Pericardium fibroblast (primary cell): ENCODE data around the gene AMBRA1. TPM values are rescaled to one million over a fixed set of nuclear protein-coding genes. Genes with fewer than 3 reads are reported as not detected.

ENCODE experiments used
- total RNA-seq: library from RNA; depleted of rRNA; stranded (reverse); fragments of >200 nt; gene quantifications from 2 replicates; pipeline ENCODE4 v1.2.3, GENCODE V29; 2015

The AMBRA1 gene, protein sequence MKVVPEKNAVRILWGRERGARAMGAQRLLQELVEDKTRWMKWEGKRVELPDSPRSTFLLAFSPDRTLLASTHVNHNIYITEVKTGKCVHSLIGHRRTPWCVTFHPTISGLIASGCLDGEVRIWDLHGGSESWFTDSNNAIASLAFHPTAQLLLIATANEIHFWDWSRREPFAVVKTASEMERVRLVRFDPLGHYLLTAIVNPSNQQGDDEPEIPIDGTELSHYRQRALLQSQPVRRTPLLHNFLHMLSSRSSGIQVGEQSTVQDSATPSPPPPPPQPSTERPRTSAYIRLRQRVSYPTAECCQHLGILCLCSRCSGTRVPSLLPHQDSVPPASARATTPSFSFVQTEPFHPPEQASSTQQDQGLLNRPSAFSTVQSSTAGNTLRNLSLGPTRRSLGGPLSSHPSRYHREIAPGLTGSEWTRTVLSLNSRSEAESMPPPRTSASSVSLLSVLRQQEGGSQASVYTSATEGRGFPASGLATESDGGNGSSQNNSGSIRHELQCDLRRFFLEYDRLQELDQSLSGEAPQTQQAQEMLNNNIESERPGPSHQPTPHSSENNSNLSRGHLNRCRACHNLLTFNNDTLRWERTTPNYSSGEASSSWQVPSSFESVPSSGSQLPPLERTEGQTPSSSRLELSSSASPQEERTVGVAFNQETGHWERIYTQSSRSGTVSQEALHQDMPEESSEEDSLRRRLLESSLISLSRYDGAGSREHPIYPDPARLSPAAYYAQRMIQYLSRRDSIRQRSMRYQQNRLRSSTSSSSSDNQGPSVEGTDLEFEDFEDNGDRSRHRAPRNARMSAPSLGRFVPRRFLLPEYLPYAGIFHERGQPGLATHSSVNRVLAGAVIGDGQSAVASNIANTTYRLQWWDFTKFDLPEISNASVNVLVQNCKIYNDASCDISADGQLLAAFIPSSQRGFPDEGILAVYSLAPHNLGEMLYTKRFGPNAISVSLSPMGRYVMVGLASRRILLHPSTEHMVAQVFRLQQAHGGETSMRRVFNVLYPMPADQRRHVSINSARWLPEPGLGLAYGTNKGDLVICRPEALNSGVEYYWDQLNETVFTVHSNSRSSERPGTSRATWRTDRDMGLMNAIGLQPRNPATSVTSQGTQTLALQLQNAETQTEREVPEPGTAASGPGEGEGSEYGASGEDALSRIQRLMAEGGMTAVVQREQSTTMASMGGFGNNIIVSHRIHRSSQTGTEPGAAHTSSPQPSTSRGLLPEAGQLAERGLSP (N-terminal part only)
- total RNA-seq = 12.4 and 12.7 TPM in 2 replicates

GRCh38 chr11:46593550-46594373 is at the start of gene AMBRA1:
AMBRA1 (minus strand) TSS chr11:46594023; CDS start chr11:46548380, 45,643 bp downstream.

GRCh38 chr11:46617134-46617971 is 23.5 kb upstream of the AMBRA1 start, which contains the start of the genes ATG13 and HARBI1:
ATG13 (plus strand) TSS chr11:46617553; CDS start chr11:46644292, 26,739 bp downstream.
HARBI1 (minus strand) TSS chr11:46617227; CDS start chr11:46616237, 990 bp downstream.

DNA sequence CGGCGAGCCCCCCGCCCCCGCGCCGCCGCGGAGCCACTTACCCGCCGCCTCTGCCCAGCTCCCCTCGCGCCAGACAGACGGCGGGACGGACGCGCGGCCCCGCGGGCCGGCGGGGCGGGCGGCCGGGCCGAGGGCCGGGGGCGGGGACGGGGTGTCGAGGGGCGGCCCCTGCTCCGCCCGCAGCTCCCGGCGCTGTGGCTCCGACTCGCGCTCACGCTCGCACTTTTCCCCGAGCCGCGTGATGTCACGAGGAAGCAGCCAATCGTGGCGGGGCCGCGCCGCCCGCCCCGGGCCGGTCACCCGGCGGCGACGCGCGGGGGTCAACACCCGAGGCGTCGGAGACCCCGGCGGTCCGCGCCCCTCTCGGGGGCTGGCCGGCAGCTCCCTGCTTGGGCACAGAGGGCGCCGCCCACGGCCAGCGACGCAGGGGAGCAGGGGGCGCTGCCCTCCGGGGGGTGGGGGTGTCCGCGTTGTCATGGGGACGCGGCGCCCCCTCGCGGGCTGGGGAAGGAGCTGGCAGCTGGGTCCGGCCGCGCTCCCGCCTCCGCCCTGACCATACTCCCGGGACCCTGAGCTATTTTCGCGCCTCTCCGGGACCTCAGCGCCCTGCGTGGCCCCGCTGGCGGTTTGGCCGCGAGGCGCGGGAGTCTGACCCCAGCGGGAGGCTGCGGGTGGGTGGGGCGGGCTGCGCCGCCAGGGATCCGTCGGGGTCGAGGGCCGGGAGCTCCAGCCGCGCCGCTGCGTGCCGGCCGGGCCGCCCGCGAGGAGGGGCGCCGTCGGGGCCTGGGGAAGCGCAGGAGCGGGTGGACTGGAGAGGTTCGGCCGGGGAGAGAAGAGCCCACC is 202.0 kb downstream of the AMBRA1 start, which contains the start of gene CHRM4:
Gene CHRM4 (minus strand): TSS at position 199 of the 843 bp plus-strand sequence. CDS start 5,219 bp downstream, outside the sequence.

GRCh38 chr11:46381048-46381818 is 212.6 kb downstream of the AMBRA1 start, which contains the start of gene MDK:
MDK (plus strand) TSS chr11:46381669; CDS start chr11:46382058, 389 bp downstream.

DNA sequence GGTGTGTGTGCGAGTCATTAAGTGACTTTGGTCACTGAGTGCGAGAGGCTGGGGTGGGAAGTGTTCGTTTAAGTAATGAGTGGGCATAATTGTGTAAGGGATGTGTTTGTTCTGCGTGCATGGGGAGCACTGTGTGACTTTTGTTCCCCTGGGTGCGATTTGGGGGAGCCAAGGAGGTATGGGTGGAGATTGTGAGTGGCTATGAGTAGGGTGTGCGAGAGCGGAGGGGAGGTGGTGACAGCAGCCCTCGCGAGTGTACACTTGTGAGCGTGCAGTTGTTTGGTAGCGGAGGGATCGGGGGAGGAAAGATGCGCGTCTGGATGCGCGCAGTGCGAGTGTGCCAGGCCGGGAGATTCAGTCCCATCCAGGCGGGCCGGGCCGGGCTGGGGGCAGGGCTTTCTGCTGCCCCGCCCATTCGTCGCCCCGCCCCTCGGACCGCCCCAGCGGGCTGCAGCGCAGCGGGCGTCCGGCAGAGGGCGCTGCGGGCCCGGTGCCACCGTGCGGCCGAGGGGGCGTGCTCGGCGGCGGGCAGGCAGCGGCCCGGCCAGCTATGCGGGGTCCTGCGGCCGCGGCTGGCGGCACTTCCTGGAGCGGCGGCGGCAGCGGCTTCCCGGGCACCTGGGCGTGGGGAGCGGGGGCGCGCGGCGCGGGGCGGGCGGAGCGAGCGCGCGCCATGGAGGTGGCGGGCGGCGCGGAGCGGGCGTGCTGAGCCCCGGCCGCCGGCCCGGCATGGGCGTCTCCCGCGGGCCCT is 246.8 kb downstream of the AMBRA1 start, which contains the start of gene DGKZ:
Gene DGKZ (plus strand): TSS at position 578 of the 751 bp plus-strand sequence. CDS start 197 bp downstream, outside the sequence.

Other genes with a start within 250 kb of the AMBRA1 start
- 37.0 and 44.6 TPM in 2 replicates for gene DGKZ, start 246.6 kb downstream of the AMBRA1 start, total RNA-seq
- gene MDK, start 212.4 kb downstream of the AMBRA1 start, total RNA-seq = 62.3 and 127 TPM in 2 replicates
- 0.12 TPM in 1 of 2 replicates, not detected in the other for gene CHRM4, start 202.2 kb downstream of the AMBRA1 start, total RNA-seq
- 2.0 and 3.9 TPM in 2 replicates for gene HARBI1, start 23.2 kb upstream of the AMBRA1 start, total RNA-seq
- gene ATG13, start 23.5 kb upstream of the AMBRA1 start, total RNA-seq = 60.8 and 75.5 TPM in 2 replicates
- 48.4 and 59.6 TPM in 2 replicates for gene ARHGAP1, start 106.6 kb upstream of the AMBRA1 start, total RNA-seq
- gene ZNF408, start 107.0 kb upstream of the AMBRA1 start, total RNA-seq = 14.7 and 21.3 TPM in 2 replicates
- not detected in 2 replicates for gene F2, start 125.2 kb upstream of the AMBRA1 start, total RNA-seq